Adipocyte (in vitro differentiated cells): ENCODE measurements around the gene PELO.
A peak's percentile ranks its signal among the peaks of the same experiment; 100 is the strongest.

Source experiments
- DNase-seq: peaks from one replicate; pipeline ENCODE4 v3.0.0-alpha.2; 2015; ENCODE audit warnings: low read depth
- H3K27me3 ChIP-seq: replicated peaks from 2 replicates; pipeline ENCODE4 v1.7.0; 2013; ENCODE audit warnings: mild to moderate bottlenecking, low read length, moderate library complexity; ENCODE audit not compliant: control insufficient read depth, insufficient read depth
- H3K36me3 ChIP-seq: 2 replicates; pipeline ENCODE4 v1.7.0; 2013; ENCODE audit warnings: low read length, mild to moderate bottlenecking, moderate library complexity; ENCODE audit not compliant: control insufficient read depth, insufficient read depth, severe bottlenecking
- H3K4me1 ChIP-seq: 2 replicates; pipeline ENCODE4 v1.7.0; 2013; ENCODE audit warnings: mild to moderate bottlenecking, low read length, moderate library complexity; ENCODE audit not compliant: control insufficient read depth, insufficient read depth
- H3K4me3 ChIP-seq: 2 replicates; pipeline ENCODE4 v1.7.0; 2013; ENCODE audit warnings: mild to moderate bottlenecking, low read length, moderate library complexity
- H3K9ac ChIP-seq: 2 replicates; pipeline ENCODE4 v1.7.0; 2013; ENCODE audit warnings: mild to moderate bottlenecking, low read length, moderate library complexity
- H3K9me3 ChIP-seq: 2 replicates; pipeline ENCODE4 v1.7.0; 2013; ENCODE audit warnings: mild to moderate bottlenecking, low read length, moderate library complexity; ENCODE audit not compliant: control insufficient read depth

Gene PELO

GRCh38 chr5:52831786-52832511 is 44.2 kb downstream of the PELO start:
- no peak overlapping the region for H3K9ac ChIP-seq
- H3K36me3 ChIP-seq = no peaks in the 10 kb centered on the region
- DNase-seq = no peak
- H3K4me1 ChIP-seq = peaks cover 23% of the 10 kb centered on the region
- no peaks in the 10 kb centered on the region for H3K27me3 ChIP-seq
- no peak overlapping the region for H3K4me3 ChIP-seq
- H3K9me3 ChIP-seq = no peaks in the 10 kb centered on the region

- DNase-seq = no peak
- Histone ChIP-seq H3K36me3 (no peaks in the 10 kb centered on the region), H3K9me3 (no peaks in the 10 kb centered on the region), H3K4me3 (no peak overlapping the region), H3K27me3 (no peaks in the 10 kb centered on the region), H3K4me1 (peaks cover 37% of the 10 kb centered on the region), H3K9ac (no peak overlapping the region)
Observed at GRCh38 chr5:52834320-52834719, 46.6 kb downstream of the PELO start.

GRCh38 chr5:52837068-52837467 is 49.4 kb downstream of the PELO start:
- peak; percentile 40 for DNase-seq
- Histone ChIP-seq H3K9me3 (no peaks in the 10 kb centered on the region), H3K27me3 (no peaks in the 10 kb centered on the region), H3K4me1 (peaks cover 28% of the 10 kb centered on the region), H3K9ac (peak overlapping the region; percentile 23), H3K4me3 (peak overlapping the region; percentile 28), H3K36me3 (no peaks in the 10 kb centered on the region)
